HCT116 (cell line): ENCODE measurements around the gene SALL3. TPM values are rescaled to one million over a fixed set of nuclear protein-coding genes. Genes with fewer than 3 reads are reported as not detected.
"Not testable (repeated sequence)": the region's sequence is repeated elsewhere in the genome, so short reads cannot be mapped to it uniquely, and the experiment has no call there.

Experiments
- ATAC-seq: fragments of 200-7000 bp; cut with Tn5 transposase; 2 replicates; pipeline ENCODE4 v1.9.1; 2020; ENCODE audit warnings: mild to moderate bottlenecking, moderate library complexity
- BruUV-seq: library from RNA; stranded (reverse); fragments of 400-500 nt; replicated peaks from 2 replicates; lab custom pipeline; 2021; lab: Mats Ljungman, UMichigan
- CTCF ChIA-PET: fragments of 300-600 bp; sonication (Branson Sonifier 250); formaldehyde crosslinking; loops from one replicate; lab custom pipeline; 2021; ENCODE audit warnings: antibody characterized with exemption; lab: Charles Lee
- POLR2A ChIA-PET: fragments of 300-600, 350-600 bp; sonication (Branson Sonifier 250); formaldehyde crosslinking; loops from one replicate; lab custom pipeline; 2021; ENCODE audit warnings: antibody characterized with exemption; lab: Charles Lee
- RAD21 ChIA-PET, 2 experiments: fragments of 300-600 bp; sonication (Branson Sonifier 250); formaldehyde crosslinking; loops; one replicate each; lab custom pipeline; 2023; ENCODE audit warnings: low total read pairs in 2 of 2; ENCODE audit not compliant: uncharacterized antibody in 2 of 2, unreplicated experiment in 2 of 2, low non-redundant PET in 1 of 2; lab: Charles Lee
- DNase-seq: peaks from one replicate; pipeline ENCODE4 v3.0.0-alpha.2; 2010; ENCODE audit warnings: low read depth, low spot score
- H2AFZ ChIP-seq: fragments of 200-600 bp; shearing (Covaris generic), sonication (generic); 2 replicates; pipeline ENCODE4 v1.6.1; 2017; ENCODE audit warnings: low read depth, mixed run types, mixed read lengths, antibody characterized with exemption, low read length; ENCODE audit not compliant: poor library complexity, severe bottlenecking
- H3K27ac ChIP-seq: 2 replicates; pipeline ENCODE4 v1.5.1; 2012; ENCODE audit warnings: low read depth, low read length
- H3K27me3 ChIP-seq: fragments of 200-600 bp; sonication (generic); 2 replicates; pipeline ENCODE4 v1.6.1; 2016; ENCODE audit warnings: mixed run types, low read length, mixed read lengths; ENCODE audit not compliant: insufficient read depth
- H3K36me3 ChIP-seq, 2 experiments: fragments of 200-500 bp in 1 of 2; fragments of 200-600 bp in 1 of 2; sonication (Bioruptor generic) in 1 of 2; sonication (generic) in 1 of 2; 2 replicates each; pipeline versions ENCODE4 v1.5.1 to v1.6.1; 2014 to 2016; ENCODE audit warnings: low read length in 2 of 2, inconsistent platforms in 1 of 2, mixed read lengths in 1 of 2, mixed run types in 1 of 2; ENCODE audit not compliant: insufficient read depth in 2 of 2, control insufficient read depth in 1 of 2
- H3K4me1 ChIP-seq, 2 experiments: fragments of 200-600 bp in 1 of 2; sonication (generic) in 1 of 2; 2 replicates each; pipeline versions ENCODE4 v1.5.1 to v1.6.1; 2012 to 2017; ENCODE audit warnings: low read length in 2 of 2, inconsistent platforms in 1 of 2, mild to moderate bottlenecking in 1 of 2, mixed read lengths in 1 of 2, mixed run types in 1 of 2, moderate library complexity in 1 of 2; ENCODE audit not compliant: insufficient read depth in 2 of 2, control insufficient read depth in 1 of 2
- H3K4me2 ChIP-seq: fragments of 200-600 bp; sonication (generic); 2 replicates; pipeline ENCODE4 v1.6.1; 2017; ENCODE audit warnings: mixed run types, low read length, mixed read lengths
- H3K4me3 ChIP-seq, 2 experiments: fragments of 200-600 bp in 1 of 2; sonication (generic) in 1 of 2; replicated peaks in 1 of 2; 2 replicates each; pipeline ENCODE4 v1.5.1; 2011 to 2016; ENCODE audit warnings: low read length in 2 of 2, control low read depth in 1 of 2, low read depth in 1 of 2, mild to moderate bottlenecking in 1 of 2, mixed read lengths in 1 of 2, mixed run types in 1 of 2
- H3K79me2 ChIP-seq: fragments of 200-600 bp; sonication (generic); 2 replicates; pipeline ENCODE4 v1.6.1; 2017; ENCODE audit warnings: mild to moderate bottlenecking, mixed run types, low read length, moderate library complexity, mixed read lengths; ENCODE audit not compliant: insufficient read depth
- H3K9ac ChIP-seq: fragments of 200-600 bp; sonication (generic); 2 replicates; pipeline ENCODE4 v1.6.1; 2016; ENCODE audit warnings: low read length, mixed read lengths
- H3K9me2 ChIP-seq: fragments of 200-600 bp; sonication (generic), shearing (Covaris generic); 2 replicates; pipeline ENCODE4 v1.6.1; 2017; ENCODE audit warnings: mixed run types, mild to moderate bottlenecking, moderate library complexity; ENCODE audit not compliant: insufficient read depth
- H3K9me3 ChIP-seq, 2 experiments: fragments of 200-500 bp in 1 of 2; fragments of 200-600 bp in 1 of 2; sonication (Bioruptor generic) in 1 of 2; sonication (generic) in 1 of 2; 2 replicates each; pipeline ENCODE4 v1.6.1; 2014 to 2017; ENCODE audit warnings: low read length in 2 of 2, mixed read lengths in 2 of 2, inconsistent platforms in 1 of 2, low read depth in 1 of 2, mild to moderate bottlenecking in 1 of 2, mixed run types in 1 of 2, moderate library complexity in 1 of 2; ENCODE audit not compliant: control insufficient read depth in 1 of 2, insufficient read depth in 1 of 2
- H4K20me1 ChIP-seq: fragments of 200-600 bp; sonication (generic), shearing (Covaris generic); 2 replicates; pipeline ENCODE4 v1.6.1; 2017; ENCODE audit warnings: mixed run types, mild to moderate bottlenecking, moderate library complexity; ENCODE audit not compliant: insufficient read depth
- CBX3 ChIP-seq: IDR thresholded peaks from 2 replicates; pipeline ENCODE4 v1.6.1; 2012; ENCODE audit warnings: low read depth
- CEBPB ChIP-seq: IDR thresholded peaks from 2 replicates; pipeline ENCODE4 v1.6.1; 2012; ENCODE audit warnings: low read depth
- POLR2A ChIP-seq: IDR thresholded peaks from 2 replicates; pipeline ENCODE4 v1.7.0; 2011; ENCODE audit warnings: borderline replicate concordance; ENCODE audit not compliant: insufficient read depth, insufficient read length; ENCODE audit errors: extremely low read depth
- POLR2AphosphoS5 ChIP-seq: IDR thresholded peaks from 2 replicates; pipeline ENCODE4 v1.6.1; 2011; ENCODE audit warnings: mild to moderate bottlenecking, low read depth, low read length, moderate library complexity
- RAD21 ChIP-seq: IDR thresholded peaks from 2 replicates; pipeline ENCODE4 v1.6.1; 2012; ENCODE audit warnings: low read depth, mild to moderate bottlenecking
- TCF7L2 ChIP-seq: IDR thresholded peaks from 2 replicates; pipeline ENCODE4 v1.7.0; 2011; ENCODE audit warnings: borderline replicate concordance, inconsistent platforms; ENCODE audit not compliant: insufficient read depth, insufficient read length; ENCODE audit errors: extremely low read depth
- ZFX ChIP-seq: fragments of 450-650 bp; IDR thresholded peaks from 2 replicates; pipeline ENCODE4 v1.6.1; 2017
- intact Hi-C: fragments of 100-400 bp; cut with micrococcal nuclease; formaldehyde crosslinking; loops from 2 replicates; pipeline ENCODE4 v1.10.0; 2022
- total RNA-seq: library from RNA; stranded (reverse); gene quantifications from one replicate; pipeline ENCODE4 v1.2.1, GENCODE V29; 2021; ENCODE audit not compliant: unreplicated experiment
- TF ChIP-seq, protein P1 (sequence below): IDR thresholded peaks from 2 replicates; pipeline ENCODE4 v1.6.1; 2012; ENCODE audit warnings: low read depth
- TF ChIP-seq, protein P2 (sequence below): IDR thresholded peaks from 2 replicates; pipeline ENCODE4 v1.6.1; 2012

SALL3 gene
- total RNA-seq, 1 experiment from 2014 or later = not detected

DNA sequence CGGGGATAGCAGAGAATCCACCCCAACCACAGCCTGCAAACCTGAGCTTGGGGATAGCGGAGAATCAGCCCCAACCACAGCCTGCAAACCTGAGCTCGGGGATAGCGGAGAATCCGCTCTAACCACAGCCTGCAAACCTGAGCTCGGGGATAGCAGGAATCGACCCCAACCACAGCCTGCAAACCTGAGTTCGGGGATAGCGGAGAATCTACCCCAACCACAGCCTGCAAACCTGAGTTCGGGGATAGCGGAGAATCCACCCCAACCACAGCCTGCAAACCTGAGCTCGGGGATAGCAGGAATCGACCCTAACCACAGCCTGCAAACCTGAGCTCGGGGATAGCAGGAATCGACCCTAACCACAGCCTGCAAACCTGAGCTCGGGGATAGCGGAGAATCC lies 37.4 kb upstream of the SALL3 start:
- H4K20me1 ChIP-seq, H3K36me3 ChIP-seq, H3K4me2 ChIP-seq, RAD21 ChIA-PET, H2AFZ ChIP-seq, H3K9me2 ChIP-seq, H3K4me1 ChIP-seq, H3K9me3 ChIP-seq, H3K79me2 ChIP-seq, POLR2A ChIA-PET, H3K27ac ChIP-seq, CTCF ChIA-PET, intact Hi-C loops, BruUV-seq, H3K4me3 ChIP-seq, H3K9ac ChIP-seq, DNase-seq, ATAC-seq: not testable (repeated sequence)
- peaks cover 37% of the 10 kb centered on the region for H3K27me3 ChIP-seq

DNA sequence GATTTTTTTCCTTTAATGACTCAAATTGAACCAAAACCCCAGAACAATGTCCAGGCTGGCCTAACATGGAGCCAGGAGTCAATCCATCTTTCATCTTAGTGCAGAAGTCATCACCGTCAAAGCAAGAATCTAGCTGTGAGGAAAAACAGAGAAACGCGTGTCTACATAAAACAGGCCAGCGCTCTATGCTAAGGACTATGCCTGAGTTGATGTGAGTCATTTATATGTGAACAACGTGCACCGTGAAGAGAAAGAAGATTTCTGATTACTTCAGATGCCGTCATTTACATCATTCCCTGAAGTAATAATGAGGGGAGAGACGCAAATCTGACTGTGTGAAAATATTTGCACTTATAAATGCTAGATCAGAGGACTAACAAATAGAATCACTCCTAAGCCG lies 34.0 kb upstream of the SALL3 start:
- no peak overlapping the region for H3K9ac ChIP-seq
- no peak for TF ChIP-seq CEBPB
- no peak for TF ChIP-seq CBX3
- no peak for TF ChIP-seq RAD21
- TF ChIP-seq, protein P1, sequence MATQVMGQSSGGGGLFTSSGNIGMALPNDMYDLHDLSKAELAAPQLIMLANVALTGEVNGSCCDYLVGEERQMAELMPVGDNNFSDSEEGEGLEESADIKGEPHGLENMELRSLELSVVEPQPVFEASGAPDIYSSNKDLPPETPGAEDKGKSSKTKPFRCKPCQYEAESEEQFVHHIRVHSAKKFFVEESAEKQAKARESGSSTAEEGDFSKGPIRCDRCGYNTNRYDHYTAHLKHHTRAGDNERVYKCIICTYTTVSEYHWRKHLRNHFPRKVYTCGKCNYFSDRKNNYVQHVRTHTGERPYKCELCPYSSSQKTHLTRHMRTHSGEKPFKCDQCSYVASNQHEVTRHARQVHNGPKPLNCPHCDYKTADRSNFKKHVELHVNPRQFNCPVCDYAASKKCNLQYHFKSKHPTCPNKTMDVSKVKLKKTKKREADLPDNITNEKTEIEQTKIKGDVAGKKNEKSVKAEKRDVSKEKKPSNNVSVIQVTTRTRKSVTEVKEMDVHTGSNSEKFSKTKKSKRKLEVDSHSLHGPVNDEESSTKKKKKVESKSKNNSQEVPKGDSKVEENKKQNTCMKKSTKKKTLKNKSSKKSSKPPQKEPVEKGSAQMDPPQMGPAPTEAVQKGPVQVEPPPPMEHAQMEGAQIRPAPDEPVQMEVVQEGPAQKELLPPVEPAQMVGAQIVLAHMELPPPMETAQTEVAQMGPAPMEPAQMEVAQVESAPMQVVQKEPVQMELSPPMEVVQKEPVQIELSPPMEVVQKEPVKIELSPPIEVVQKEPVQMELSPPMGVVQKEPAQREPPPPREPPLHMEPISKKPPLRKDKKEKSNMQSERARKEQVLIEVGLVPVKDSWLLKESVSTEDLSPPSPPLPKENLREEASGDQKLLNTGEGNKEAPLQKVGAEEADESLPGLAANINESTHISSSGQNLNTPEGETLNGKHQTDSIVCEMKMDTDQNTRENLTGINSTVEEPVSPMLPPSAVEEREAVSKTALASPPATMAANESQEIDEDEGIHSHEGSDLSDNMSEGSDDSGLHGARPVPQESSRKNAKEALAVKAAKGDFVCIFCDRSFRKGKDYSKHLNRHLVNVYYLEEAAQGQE = no peak
- TF ChIP-seq TCF7L2 = no peak
- no peak for TF ChIP-seq POLR2A
- TF ChIP-seq POLR2AphosphoS5 = no peak
- TF ChIP-seq, protein P2, sequence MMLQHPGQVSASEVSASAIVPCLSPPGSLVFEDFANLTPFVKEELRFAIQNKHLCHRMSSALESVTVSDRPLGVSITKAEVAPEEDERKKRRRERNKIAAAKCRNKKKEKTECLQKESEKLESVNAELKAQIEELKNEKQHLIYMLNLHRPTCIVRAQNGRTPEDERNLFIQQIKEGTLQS = no peak
- no peak for TF ChIP-seq ZFX
- H3K27ac ChIP-seq = no peak overlapping the region
- no peaks in the 10 kb centered on the region for H3K36me3 ChIP-seq
- no peak for ATAC-seq
- H3K79me2 ChIP-seq = no peaks in the 10 kb centered on the region
- no TSS peak for BruUV-seq
- intact Hi-C loops = no loop called here
- RAD21 ChIA-PET = no interaction called here
- no peak overlapping the region for H3K4me2 ChIP-seq
- peaks cover 39% of the 10 kb centered on the region for H3K27me3 ChIP-seq
- H3K4me3 ChIP-seq = no peak overlapping the region
- CTCF ChIA-PET = no interaction called here
- H3K9me2 ChIP-seq = no peaks in the 10 kb centered on the region
- POLR2A ChIA-PET = no interaction called here
- no peaks in the 10 kb centered on the region for H4K20me1 ChIP-seq
- no peaks in the 10 kb centered on the region for H3K4me1 ChIP-seq
- H2AFZ ChIP-seq = no peak overlapping the region
- no peak for DNase-seq
- H3K9me3 ChIP-seq = no peaks in the 10 kb centered on the region
